PFSK-1 (cell line): ENCODE results near the gene PBLD.

ENCODE experiments used
- FOXP2 ChIP-seq: optimal IDR thresholded peaks from 2 replicates; pipeline ENCODE3; 2011; ENCODE audit warnings: borderline replicate concordance, control low read depth, inconsistent platforms; ENCODE audit not compliant: insufficient read depth; ENCODE audit errors: extremely low read length, extremely low read depth
- POLR2AphosphoS5 ChIP-seq: IDR thresholded peaks from 2 replicates; pipeline ENCODE4 v1.6.1; 2012; ENCODE audit warnings: low read depth, mild to moderate bottlenecking, control low read depth, low read length, moderate library complexity
- SIN3A ChIP-seq: IDR thresholded peaks from 2 replicates; pipeline ENCODE4 v1.6.1; 2012; ENCODE audit warnings: mild to moderate bottlenecking, low read length, moderate library complexity, borderline replicate concordance; ENCODE audit not compliant: insufficient read depth
- TAF1 ChIP-seq: IDR thresholded peaks from 2 replicates; pipeline ENCODE4 v1.6.1; 2012; ENCODE audit warnings: low read length, control low read depth, borderline replicate concordance; ENCODE audit not compliant: insufficient read depth
- TF ChIP-seq, protein P1 (sequence below), 2 experiments: IDR thresholded peaks; 2 replicates each; pipeline versions ENCODE4 v1.6.1 to v1.8.0; 2011 to 2012; ENCODE audit warnings: low read depth in 2 of 2, low read length in 2 of 2, control low read depth in 1 of 2, inconsistent platforms in 1 of 2, mild to moderate bottlenecking in 1 of 2, moderate library complexity in 1 of 2; ENCODE audit not compliant: insufficient read depth in 1 of 2

PBLD gene

DNA sequence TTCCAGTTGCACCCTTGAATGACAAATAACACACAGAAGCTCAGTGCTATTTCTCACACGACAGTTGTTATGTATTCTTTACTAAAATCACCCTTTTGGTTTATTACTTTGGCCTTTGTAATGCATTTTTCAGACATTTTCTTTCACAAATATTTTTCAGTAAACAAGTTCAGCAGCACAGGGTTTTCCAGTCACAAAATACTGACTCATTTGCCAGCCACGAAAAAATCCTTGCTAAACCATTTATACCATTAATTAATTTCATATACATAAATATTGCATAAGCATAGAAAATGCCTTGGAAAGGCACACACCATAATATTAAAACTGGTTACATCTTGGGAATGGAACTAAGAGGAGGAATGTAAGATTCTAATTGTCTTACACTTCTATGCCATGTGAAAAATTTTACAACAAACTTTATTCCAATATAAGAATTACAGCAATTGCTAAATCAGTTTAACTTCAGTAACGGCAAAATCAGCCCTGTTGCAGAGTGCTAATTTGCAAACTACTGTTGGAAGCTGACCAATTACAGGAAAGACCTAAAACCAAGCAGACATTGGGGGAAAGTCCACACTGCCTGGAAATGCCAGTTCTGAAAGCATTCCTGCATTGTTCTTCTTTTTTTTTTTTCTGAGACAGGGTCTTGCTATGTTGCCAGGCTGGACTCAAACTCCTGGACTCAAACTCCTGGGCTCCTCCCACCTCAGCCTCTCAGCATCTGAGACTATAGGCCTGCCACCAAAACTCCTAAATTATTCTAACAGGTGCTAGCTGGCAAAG is 31.6 kb upstream of the PBLD start:
- TF ChIP-seq, protein P1, sequence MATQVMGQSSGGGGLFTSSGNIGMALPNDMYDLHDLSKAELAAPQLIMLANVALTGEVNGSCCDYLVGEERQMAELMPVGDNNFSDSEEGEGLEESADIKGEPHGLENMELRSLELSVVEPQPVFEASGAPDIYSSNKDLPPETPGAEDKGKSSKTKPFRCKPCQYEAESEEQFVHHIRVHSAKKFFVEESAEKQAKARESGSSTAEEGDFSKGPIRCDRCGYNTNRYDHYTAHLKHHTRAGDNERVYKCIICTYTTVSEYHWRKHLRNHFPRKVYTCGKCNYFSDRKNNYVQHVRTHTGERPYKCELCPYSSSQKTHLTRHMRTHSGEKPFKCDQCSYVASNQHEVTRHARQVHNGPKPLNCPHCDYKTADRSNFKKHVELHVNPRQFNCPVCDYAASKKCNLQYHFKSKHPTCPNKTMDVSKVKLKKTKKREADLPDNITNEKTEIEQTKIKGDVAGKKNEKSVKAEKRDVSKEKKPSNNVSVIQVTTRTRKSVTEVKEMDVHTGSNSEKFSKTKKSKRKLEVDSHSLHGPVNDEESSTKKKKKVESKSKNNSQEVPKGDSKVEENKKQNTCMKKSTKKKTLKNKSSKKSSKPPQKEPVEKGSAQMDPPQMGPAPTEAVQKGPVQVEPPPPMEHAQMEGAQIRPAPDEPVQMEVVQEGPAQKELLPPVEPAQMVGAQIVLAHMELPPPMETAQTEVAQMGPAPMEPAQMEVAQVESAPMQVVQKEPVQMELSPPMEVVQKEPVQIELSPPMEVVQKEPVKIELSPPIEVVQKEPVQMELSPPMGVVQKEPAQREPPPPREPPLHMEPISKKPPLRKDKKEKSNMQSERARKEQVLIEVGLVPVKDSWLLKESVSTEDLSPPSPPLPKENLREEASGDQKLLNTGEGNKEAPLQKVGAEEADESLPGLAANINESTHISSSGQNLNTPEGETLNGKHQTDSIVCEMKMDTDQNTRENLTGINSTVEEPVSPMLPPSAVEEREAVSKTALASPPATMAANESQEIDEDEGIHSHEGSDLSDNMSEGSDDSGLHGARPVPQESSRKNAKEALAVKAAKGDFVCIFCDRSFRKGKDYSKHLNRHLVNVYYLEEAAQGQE (IDR thresholded peaks at IDR 0.05; ENCODE audit: insufficient read depth in 1 of 2, low read depth in 2 of 2, low read length in 2 of 2): no peak
- TF ChIP-seq SIN3A (no peak), POLR2AphosphoS5 (no peak), TAF1 (no peak)

DNA sequence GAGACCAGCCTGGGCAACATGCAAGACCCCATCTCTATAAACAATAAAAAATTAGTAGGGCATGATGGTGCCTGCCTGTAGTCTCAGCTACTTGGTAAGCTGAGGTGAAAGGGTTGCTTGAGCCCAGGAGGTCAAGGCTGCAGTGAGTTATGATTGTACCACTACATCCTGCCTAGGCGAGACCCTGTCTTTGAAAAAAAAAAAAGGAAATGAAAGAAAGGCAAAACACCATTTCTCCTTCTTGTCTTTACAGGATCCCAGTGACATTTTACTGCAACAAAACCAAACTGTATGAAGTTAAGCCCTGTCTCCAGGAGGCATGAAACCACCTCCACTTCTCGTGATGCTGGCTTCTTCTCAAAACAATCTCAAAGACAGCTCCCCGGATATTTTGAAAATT is 29.9 kb upstream of the PBLD start:
- TF ChIP-seq POLR2AphosphoS5 (no peak), FOXP2 (no peak)

DNA sequence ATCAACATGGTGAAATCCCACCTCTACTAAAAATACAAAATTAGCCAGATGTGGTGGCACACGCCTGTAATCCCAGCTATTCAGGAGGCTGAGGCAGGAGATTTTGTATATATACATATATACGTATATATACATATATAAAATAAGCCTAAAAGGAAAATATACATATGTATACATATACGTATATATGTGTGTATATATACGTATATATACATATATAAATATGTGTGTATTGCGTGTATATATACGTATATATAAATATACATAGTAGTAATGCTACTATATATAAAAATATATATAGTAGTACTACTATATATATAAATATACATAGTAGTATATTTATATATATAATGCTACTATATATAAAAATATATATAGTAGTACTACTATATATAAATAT is 26.5 kb upstream of the PBLD start:
- TF ChIP-seq TAF1 (no peak), FOXP2 (no peak), SIN3A (no peak), POLR2AphosphoS5 (no peak)
- TF ChIP-seq, protein P1 (IDR thresholded peaks at IDR 0.05; ENCODE audit: insufficient read depth in 1 of 2, low read depth in 2 of 2, low read length in 2 of 2): no peak

DNA sequence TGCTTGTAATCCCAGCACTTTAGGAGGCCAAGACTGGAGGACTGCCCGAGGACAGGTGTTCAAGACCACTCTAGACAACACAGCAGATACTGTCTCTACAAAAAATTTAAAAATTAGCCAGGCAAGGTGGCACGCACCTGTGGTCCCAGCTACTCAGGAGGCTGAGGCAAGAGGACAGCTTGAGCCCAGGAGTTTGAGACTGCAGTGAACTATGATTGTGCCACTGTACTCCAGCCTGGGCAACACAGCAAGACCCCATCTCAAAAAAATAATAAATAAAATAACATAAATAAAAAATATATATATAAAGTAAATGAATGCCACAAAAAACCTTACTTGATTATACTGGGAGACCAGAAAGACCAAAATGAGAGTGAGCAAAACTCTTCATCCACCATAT is 20.8 kb upstream of the PBLD start:
- TF ChIP-seq FOXP2: no peak
- no peak for TF ChIP-seq POLR2AphosphoS5
- TF ChIP-seq, protein P1 (IDR thresholded peaks at IDR 0.05; ENCODE audit: insufficient read depth in 1 of 2, low read depth in 2 of 2, low read length in 2 of 2): no peak
- no peak for TF ChIP-seq SIN3A
- no peak for TF ChIP-seq TAF1

DNA sequence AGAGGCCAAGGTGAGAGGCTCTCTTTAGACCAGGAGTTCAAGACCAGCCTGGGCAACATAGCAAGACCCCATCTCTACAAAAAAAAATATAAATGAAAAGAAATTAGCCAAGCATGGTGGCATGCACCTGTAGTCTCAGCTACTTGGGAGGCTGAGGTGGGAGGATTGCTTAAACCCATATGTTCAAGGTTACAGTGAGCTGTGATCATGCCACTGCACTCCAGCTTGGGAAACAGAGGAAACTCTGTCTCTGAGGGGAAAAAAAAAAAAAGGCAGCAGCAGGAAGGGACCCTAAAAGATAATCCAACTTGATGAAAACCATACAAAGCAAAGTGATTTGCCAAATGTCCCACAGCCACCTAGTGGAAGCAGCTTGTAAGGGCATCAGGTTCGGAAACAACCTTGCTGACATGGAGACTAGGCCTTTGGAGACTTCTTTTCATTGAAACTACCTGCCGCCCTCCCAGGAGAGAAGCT is 15.6 kb upstream of the PBLD start:
- TF ChIP-seq SIN3A: no peak
- no peak for TF ChIP-seq POLR2AphosphoS5
- no peak for TF ChIP-seq FOXP2
- no peak for TF ChIP-seq TAF1
- TF ChIP-seq, protein P1 (IDR thresholded peaks at IDR 0.05; ENCODE audit: insufficient read depth in 1 of 2, low read depth in 2 of 2, low read length in 2 of 2): no peak
